Motor neuron (in vitro differentiated cells): Measurements from ENCODE around the gene SLC12A6. TPM values are rescaled to one million over a fixed set of nuclear protein-coding genes. Genes with fewer than 3 reads are reported as not detected.

Experiments
- ATAC-seq, 8 experiments: fragments of 200-7000 bp; cut with Tn5 transposase; replicated peaks in 6 of 8; 2 replicates each; pipeline ENCODE4 v1.8.0; 2021; ENCODE audit warnings: mild to moderate bottlenecking in 8 of 8, moderate library complexity in 8 of 8
- H3K27ac ChIP-seq, 2 donors: fragments of 250-450 bp; sonication (Bioruptor Pico); 2 replicates each; pipeline ENCODE4 v1.9.0; 2021; ENCODE audit warnings: antibody characterized with exemption in 2 of 2, mild to moderate bottlenecking in 2 of 2, moderate library complexity in 1 of 2
- H3K4me1 ChIP-seq, 2 donors: fragments of 250-450 bp; sonication (Bioruptor Pico); replicated peaks in 1 of 2; 2 replicates each; pipeline ENCODE4 v1.6.1; 2021; ENCODE audit warnings: antibody characterized with exemption in 2 of 2, mild to moderate bottlenecking in 2 of 2, moderate library complexity in 1 of 2
- H3K4me3 ChIP-seq, 5 donors: fragments of 250-450 bp; sonication (Bioruptor Pico); 2 replicates each; pipeline ENCODE4 v1.9.0; 2021; ENCODE audit warnings: antibody characterized with exemption in 5 of 5, mild to moderate bottlenecking in 5 of 5, moderate library complexity in 4 of 5
- WGBS, 10 experiments: fragments of 450-650 bp; shearing (Covaris generic); methylation state at CpG; one replicate each; pipeline ENCODE4 v1.0.0; 2022; 5-methylcytosine and 5-hydroxymethylcytosine counted together
- in situ Hi-C, 9 experiments: fragments of 400-800 bp; cut with MboI; loops; one replicate each; pipeline ENCODE4 v1.15.0; 2021; ENCODE audit warnings: low sequenced_read_pairs in 9 of 9, low pct_unique_long_range_greater_than_20kb in 2 of 9; ENCODE audit not compliant: unreplicated experiment in 9 of 9
- total RNA-seq, 8 experiments: library from RNA; unstranded; fragments of 300-600 nt; gene quantifications; 2 replicates each; pipeline versions ENCODE4 v1.2.3 to v1.2.4, GENCODE V29; 2022

The SLC12A6 gene
- total RNA-seq, 8 experiments from 2014 or later, result 9.6 to 21.8 (median 13.7) TPM

DNA sequence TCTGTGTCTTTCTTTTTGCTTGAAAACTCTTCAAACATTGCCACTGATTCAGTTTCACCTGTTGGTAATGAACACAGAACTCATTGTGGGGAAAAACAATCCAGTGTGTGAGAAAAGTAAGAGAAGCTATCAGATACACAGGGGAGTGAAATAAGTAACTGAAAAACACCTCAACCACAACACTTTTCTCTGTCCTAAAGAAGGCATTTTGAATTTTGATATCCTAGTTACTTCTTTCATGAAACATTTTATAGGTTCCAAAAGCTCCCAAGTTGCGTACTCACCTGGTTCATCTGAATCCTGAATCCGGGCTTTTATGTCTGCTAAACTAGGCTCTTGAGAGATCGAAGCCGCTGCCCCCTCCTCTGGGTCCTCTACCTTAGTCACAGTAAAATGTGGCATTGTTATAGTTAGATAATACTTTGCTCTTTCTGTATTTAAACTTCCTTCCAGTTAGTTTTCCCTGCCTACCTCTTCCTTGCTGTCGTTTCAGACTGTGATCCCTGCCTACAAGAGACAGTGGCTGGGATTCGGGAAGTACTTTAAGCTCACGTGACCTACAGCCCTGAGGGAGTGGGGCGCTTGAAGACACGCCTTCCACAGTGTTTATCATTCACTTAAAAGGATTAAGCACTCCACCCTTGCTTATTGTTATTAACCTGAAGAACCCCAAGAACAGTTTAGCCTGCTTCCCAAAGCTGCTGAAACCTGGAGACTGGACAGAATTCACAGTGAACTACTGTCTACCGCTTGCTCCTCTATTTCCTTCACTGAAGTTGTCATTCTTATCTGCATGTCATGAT is 19.1 kb downstream of the SLC12A6 start:
- peak overlapping the region in 3 of 5 donors; percentile 22 to 26 (median 24) for H3K4me3 ChIP-seq
- peak; percentile 61 to 100 (median 92) for ATAC-seq
- WGBS, 10 experiments, result 0 to 89% (median 22%) methylated on average over 1 to 6 of the region's 10 CpGs; no CpG with 5 or more reads in 1 of the 10 experiments
- H3K4me1 ChIP-seq, result peaks cover 0 to 3% of the 10 kb centered on the region in 2 donors
- in situ Hi-C loops, result no loop called here
- H3K27ac ChIP-seq, result no peak overlapping the region

- WGBS, 10 experiments, result 45 to 100% (median 85%) methylated on average over 1 to 3 of the region's 3 CpGs
- Histone ChIP-seq H3K4me1 (peaks cover 0 to 3% of the 10 kb centered on the region in 2 donors), H3K4me3 (no peak overlapping the region), H3K27ac (no peak overlapping the region)
- in situ Hi-C loops, result no loop called here
- ATAC-seq, result no peak
Observed at GRCh38 chr15:34314491-34315490, 22.8 kb downstream of the SLC12A6 start.

DNA sequence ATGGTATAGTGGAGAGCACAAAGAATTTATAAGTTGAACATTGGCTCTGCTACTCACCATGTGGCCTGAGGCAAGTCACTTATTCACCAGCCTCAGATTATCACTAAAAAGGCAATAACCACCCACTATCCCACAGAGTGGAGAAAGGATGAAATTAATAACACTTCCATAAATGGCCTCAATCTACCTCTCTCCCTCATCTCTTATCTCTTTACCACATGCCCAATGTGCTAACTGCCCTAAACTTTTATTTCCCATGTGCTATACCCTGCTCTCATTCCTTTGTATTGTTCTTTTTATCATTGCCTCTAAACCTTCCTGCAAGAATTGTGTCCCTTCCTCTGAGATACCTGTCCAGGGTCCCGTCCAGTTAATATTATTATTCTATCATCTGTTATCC is 26.0 kb downstream of the SLC12A6 start:
- Histone ChIP-seq H3K4me3 (no peak overlapping the region), H3K27ac (no peak overlapping the region), H3K4me1 (no peaks in the 10 kb centered on the region)
- no peak for ATAC-seq
- whole genome bisulfite sequencing, 10 experiments, result 50 to 100% (median 85%) methylated on average over 1 of the region's 1 CpG; no CpG with 5 or more reads in 2 of the 10 experiments
- in situ Hi-C loops, result no loop called here

DNA sequence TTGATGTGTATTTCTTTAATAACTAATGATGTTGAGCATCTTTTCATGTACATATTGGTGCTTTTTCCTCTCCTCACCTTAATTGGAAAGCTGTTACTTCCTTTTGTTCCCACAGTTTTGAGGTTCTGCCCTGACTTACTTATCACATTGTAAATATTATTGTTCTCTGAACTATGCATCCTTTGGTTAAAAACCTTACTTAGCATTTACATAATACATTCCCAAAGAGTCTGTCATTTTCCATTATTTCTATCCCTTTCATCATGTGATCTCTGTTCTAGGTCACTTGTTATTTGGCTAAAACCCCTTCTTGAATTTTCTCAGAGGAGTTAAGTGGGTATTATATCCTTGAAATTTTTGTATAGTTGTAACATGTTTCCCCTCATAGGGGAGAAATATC is 33.0 kb downstream of the SLC12A6 start:
- H3K4me1 ChIP-seq, result no peaks in the 10 kb centered on the region
- no peak overlapping the region for H3K4me3 ChIP-seq
- H3K27ac ChIP-seq, result no peak overlapping the region
- in situ Hi-C loops, result no loop called here
- ATAC-seq, result peak in 2 of 8 experiments; percentile 28 to 48

DNA sequence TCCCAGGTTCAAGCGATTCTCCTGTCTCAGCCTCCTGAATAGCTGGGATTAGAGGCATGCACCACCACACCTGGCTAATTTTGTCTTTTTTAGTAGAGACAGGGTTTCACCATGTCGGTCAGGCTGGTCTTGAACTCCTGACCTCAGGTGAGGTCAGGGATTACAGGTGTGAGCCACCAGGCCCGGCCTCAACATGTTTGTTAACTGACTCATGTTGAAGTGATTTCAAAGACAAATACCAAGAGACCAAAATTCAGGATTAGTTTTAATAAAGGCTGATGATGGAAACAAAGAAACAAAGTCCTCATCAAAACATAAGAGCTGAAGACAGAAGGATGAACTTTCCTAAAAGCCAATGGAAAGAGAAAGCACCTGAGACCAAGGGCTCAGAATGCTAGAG is 36.5 kb downstream of the SLC12A6 start:
- no peak for ATAC-seq
- Histone ChIP-seq H3K4me3 (no peak overlapping the region), H3K27ac (no peak overlapping the region), H3K4me1 (no peaks in the 10 kb centered on the region)
- 33 to 94% (median 88%) methylated on average over 1 to 3 of the region's 3 CpGs; no CpG with 5 or more reads in 4 of the 10 experiments for WGBS, 10 experiments
- in situ Hi-C loops, result no loop called here

GRCh38 chr15:34297059-34297458 is 40.5 kb downstream of the SLC12A6 start:
- in situ Hi-C loops, result no loop called here
- no peak overlapping the region for H3K4me3 ChIP-seq
- no peaks in the 10 kb centered on the region for H3K4me1 ChIP-seq
- no peak overlapping the region for H3K27ac ChIP-seq
- ATAC-seq, result no peak
- WGBS, 10 experiments, result 0 to 60% (median 37%) methylated on average over 1 of the region's 1 CpG

DNA sequence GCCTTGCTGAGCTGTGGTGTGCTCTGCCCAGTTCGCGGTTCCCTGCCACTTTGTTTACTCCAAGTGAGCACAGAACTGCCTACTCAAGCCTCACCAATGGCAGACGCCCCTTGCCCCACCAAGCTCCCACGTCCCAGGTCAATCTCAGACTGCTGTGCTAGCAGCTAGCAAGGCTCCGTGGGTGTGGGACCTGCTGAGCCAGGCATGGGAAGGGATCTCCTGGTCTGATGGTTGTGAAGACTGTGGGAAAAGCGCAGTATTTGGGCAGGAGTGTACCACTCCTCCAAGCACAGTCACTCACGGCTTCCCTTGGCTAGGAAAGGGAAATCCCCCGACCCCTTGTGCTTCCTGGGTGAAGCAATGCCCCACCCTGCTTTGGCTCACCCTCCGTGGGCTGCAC is 45.0 kb downstream of the SLC12A6 start:
- Histone ChIP-seq H3K27ac (no peak overlapping the region), H3K4me1 (no peaks in the 10 kb centered on the region), H3K4me3 (no peak overlapping the region)
- in situ Hi-C loops, result no loop called here
- WGBS, 10 experiments, result 83 to 100% (median 90%) methylated on average over 1 to 2 of the region's 9 CpGs; no CpG with 5 or more reads in 5 of the 10 experiments
- no peak for ATAC-seq

- 56 to 100% (median 89%) methylated on average over 1 to 2 of the region's 2 CpGs; no CpG with 5 or more reads in 1 of the 10 experiments for WGBS, 10 experiments
- Histone ChIP-seq H3K4me3 (no peak overlapping the region), H3K27ac (no peak overlapping the region), H3K4me1 (no peaks in the 10 kb centered on the region)
- in situ Hi-C loops, result no loop called here
- ATAC-seq, result no peak
Observed at GRCh38 chr15:34284937-34285336, 52.6 kb downstream of the SLC12A6 start.

GRCh38 chr15:34282384-34282783 is 55.2 kb downstream of the SLC12A6 start:
- no peaks in the 10 kb centered on the region for H3K4me1 ChIP-seq
- ATAC-seq, result no peak
- 50 to 100% (median 80%) methylated on average over 1 of the region's 1 CpG; no CpG with 5 or more reads in 3 of the 10 experiments for WGBS, 10 experiments
- no peak overlapping the region for H3K4me3 ChIP-seq
- no peak overlapping the region for H3K27ac ChIP-seq
- in situ Hi-C loops, result no loop called here

DNA sequence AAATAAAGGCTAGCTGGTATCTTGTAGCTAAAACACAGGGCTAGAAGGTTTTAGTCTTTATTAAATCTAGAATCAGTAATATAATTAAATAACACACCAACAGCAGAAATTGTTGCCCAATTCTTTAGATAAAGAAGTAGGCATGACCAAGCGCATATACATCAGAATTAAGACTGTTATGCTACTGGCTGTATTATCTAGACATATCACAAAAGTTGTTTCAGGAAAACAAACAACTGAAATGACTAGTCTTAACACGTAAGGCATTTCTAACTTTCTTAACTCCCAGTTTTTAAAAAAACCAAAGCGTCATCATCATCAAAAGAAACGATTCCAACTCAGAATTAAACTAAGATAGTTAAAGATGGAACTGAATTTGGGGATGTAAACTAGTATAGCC is 57.4 kb downstream of the SLC12A6 start:
- Histone ChIP-seq H3K27ac (no peak overlapping the region), H3K4me3 (no peak overlapping the region), H3K4me1 (no peaks in the 10 kb centered on the region)
- in situ Hi-C loops, result no loop called here
- 78 to 100% (median 91%) methylated on average over 1 to 4 of the region's 4 CpGs for WGBS, 10 experiments
- ATAC-seq, result no peak

DNA sequence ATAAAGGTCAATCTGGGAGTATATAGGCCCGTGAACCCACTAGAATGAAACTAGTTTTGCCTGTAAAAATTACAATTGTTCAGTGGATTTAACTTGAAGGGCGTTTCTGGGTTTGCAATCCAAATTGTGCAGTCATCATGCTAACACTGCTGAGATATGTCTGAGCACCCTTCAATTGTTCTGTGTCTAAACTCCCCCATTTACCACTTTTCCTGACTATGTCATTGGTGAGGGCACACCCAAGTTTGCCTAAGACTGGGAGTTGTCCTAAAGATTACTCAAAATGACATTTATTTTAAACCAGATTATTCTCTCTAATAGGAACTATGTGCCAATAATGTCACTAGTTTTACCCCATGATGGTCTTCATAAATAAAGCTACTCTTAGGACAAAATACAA is 58.2 kb downstream of the SLC12A6 start:
- 24 to 80% (median 59%) methylated on average over 1 to 2 of the region's 2 CpGs; no CpG with 5 or more reads in 2 of the 10 experiments for WGBS, 10 experiments
- ATAC-seq, result peak in 2 of 8 experiments; percentile 99 to 100

GRCh38 chr15:34275721-34276120 is 61.9 kb downstream of the SLC12A6 start:
- 0 to 100% (median 82%) methylated on average over 1 of the region's 1 CpG; no CpG with 5 or more reads in 2 of the 10 experiments for WGBS, 10 experiments
- in situ Hi-C loops, result no loop called here

More for the DNA sequence above, 58.2 kb downstream of the SLC12A6 start:
- no peaks in the 10 kb centered on the region for H3K4me1 ChIP-seq
- in situ Hi-C loops, result no loop called here
- no peak overlapping the region for H3K4me3 ChIP-seq
- H3K27ac ChIP-seq, result no peak overlapping the region

DNA sequence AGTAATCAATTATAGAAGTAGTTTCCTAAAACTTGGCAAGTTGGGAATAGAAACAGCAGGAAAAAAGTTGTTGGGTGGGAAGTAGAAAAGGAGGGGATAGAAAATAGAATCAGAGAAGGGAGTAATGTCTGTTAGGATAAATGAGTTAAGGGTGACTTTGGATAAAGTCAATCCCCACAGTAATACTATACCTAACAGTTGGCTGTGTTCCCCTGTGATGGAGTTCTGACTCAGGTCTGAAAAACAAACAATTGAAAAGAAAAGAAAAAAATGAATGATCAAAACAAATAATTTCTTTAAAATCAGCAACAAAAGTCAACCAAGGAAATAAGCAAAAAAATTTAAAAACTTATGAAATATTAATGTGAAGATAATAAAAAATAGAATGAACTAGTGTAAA is 62.4 kb downstream of the SLC12A6 start:
- ATAC-seq, result no peak
- in situ Hi-C loops, result no loop called here
- H3K4me1 ChIP-seq, result no peaks in the 10 kb centered on the region
- H3K27ac ChIP-seq, result no peak overlapping the region
- no peak overlapping the region for H3K4me3 ChIP-seq

More at GRCh38 chr15:34275721-34276120, 61.9 kb downstream of the SLC12A6 start:
- Histone ChIP-seq H3K27ac (no peak overlapping the region), H3K4me3 (no peak overlapping the region), H3K4me1 (no peaks in the 10 kb centered on the region)
- ATAC-seq, result no peak
